ENCODE measurements around the gene INPP4B. TPM values are rescaled to one million over a fixed set of nuclear protein-coding genes. Genes with fewer than 3 reads are reported as not detected.

Gene INPP4B
- total RNA-seq, 1 donor from 2014 or later: 3.4 TPM

DNA sequence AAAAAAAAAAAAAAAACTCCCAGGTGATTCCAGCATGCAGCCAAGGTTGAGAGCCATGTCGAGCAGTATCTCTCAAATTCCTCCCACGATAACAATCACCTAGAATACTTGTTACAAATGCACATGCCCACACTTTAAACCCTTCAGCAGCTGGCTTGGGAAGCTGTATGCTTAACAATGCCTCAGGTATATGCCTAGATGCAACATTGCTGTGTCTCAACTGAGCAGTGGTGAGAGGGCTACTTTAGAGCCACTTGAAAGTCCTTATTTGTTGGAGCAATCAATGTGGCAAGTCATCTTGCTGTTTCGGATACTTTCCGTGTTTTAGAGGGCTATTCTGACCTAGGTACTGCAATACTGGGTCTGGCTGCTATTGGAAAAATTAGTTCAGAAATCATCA lies 487.4 kb downstream of the INPP4B start:
- Mint-ChIP-seq H3K27ac (no peak overlapping the region), H3K4me1 (ENCODE audit: low read depth) (peaks cover 14% of the 10 kb centered on the region), H3K27me3 (no peaks in the 10 kb centered on the region), H3K9me3 (ENCODE audit: low read depth) (peaks cover 8% of the 10 kb centered on the region), H3K4me3 (ENCODE audit: low read depth) (no peak overlapping the region), H3K36me3 (ENCODE audit: insufficient read depth) (no peaks in the 10 kb centered on the region)
- no peak for DNase-seq (ENCODE audit: low spot score, unreplicated experiment)
- TF ChIP-seq, protein P1, sequence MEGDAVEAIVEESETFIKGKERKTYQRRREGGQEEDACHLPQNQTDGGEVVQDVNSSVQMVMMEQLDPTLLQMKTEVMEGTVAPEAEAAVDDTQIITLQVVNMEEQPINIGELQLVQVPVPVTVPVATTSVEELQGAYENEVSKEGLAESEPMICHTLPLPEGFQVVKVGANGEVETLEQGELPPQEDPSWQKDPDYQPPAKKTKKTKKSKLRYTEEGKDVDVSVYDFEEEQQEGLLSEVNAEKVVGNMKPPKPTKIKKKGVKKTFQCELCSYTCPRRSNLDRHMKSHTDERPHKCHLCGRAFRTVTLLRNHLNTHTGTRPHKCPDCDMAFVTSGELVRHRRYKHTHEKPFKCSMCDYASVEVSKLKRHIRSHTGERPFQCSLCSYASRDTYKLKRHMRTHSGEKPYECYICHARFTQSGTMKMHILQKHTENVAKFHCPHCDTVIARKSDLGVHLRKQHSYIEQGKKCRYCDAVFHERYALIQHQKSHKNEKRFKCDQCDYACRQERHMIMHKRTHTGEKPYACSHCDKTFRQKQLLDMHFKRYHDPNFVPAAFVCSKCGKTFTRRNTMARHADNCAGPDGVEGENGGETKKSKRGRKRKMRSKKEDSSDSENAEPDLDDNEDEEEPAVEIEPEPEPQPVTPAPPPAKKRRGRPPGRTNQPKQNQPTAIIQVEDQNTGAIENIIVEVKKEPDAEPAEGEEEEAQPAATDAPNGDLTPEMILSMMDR (IDR thresholded peaks at IDR 0.05; ENCODE audit: unreplicated experiment): no peak

DNA sequence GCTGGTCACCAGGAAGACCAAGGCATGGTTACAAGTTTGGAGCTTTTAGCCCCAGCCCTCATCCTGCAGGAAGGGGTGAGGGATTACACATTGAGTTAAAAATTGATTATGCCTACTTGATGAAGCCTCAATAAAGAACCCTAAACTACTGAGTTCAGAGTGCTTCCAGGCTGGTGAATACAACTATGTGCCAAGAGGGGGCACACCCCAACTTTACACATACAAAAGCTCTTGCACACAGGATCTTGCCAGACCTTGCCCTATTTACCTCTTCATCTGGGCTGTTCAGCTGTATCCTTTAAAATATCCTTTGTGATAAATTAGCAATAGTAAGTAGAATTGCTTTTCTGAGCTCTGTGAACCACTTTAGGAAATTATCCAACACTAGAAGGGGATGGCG lies 489.3 kb downstream of the INPP4B start:
- no peak overlapping the region for H3K4me3 Mint-ChIP-seq (ENCODE audit: low read depth)
- DNase-seq (ENCODE audit: low spot score, unreplicated experiment): no peak
- H3K4me1 Mint-ChIP-seq (ENCODE audit: low read depth): peaks cover 16% of the 10 kb centered on the region
- no peaks in the 10 kb centered on the region for H3K27me3 Mint-ChIP-seq
- no peak overlapping the region for H3K27ac Mint-ChIP-seq
- TF ChIP-seq, protein P1 (IDR thresholded peaks at IDR 0.05; ENCODE audit: unreplicated experiment): no peak
- H3K9me3 Mint-ChIP-seq (ENCODE audit: low read depth): peaks cover 2% of the 10 kb centered on the region
- no peaks in the 10 kb centered on the region for H3K36me3 Mint-ChIP-seq (ENCODE audit: insufficient read depth)

DNA sequence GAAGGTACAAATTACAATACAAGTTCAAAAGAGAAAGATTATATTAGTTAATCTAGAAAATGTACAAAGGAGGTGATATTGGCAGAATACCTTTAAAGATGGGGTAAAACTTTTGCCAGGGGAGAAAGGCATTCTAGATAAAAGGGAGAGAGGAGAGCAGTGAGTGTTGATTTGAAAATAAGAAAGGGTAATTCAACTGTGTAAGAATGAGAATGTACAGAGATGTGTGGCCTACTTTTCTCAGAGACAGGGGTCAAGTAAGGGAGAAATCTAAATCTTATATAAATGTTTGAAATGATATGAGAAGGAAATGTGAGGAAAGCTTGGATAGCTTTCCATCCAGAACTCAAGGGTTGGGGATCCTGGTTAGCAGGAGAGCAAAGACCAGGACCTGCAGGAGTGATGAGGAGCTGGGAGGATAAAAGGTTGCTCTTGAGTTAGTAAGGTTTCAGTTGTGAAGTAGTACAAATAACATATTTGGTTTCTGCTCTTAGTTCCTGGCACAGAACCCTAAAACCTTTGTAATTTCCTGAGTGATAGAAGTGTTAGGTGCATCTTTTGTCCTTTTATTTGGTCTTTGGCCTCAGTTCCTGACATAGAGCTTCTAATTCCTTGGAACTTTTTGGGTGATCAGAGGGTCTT lies 489.9 kb downstream of the INPP4B start:
- Mint-ChIP-seq H3K4me1 (ENCODE audit: low read depth) (peaks cover 17% of the 10 kb centered on the region), H3K36me3 (ENCODE audit: insufficient read depth) (no peaks in the 10 kb centered on the region), H3K9me3 (ENCODE audit: low read depth) (no peaks in the 10 kb centered on the region), H3K27ac (no peak overlapping the region), H3K27me3 (no peaks in the 10 kb centered on the region), H3K4me3 (ENCODE audit: low read depth) (no peak overlapping the region)
- DNase-seq (ENCODE audit: low spot score, unreplicated experiment): no peak
- TF ChIP-seq, protein P1 (IDR thresholded peaks at IDR 0.05; ENCODE audit: unreplicated experiment): no peak

DNA sequence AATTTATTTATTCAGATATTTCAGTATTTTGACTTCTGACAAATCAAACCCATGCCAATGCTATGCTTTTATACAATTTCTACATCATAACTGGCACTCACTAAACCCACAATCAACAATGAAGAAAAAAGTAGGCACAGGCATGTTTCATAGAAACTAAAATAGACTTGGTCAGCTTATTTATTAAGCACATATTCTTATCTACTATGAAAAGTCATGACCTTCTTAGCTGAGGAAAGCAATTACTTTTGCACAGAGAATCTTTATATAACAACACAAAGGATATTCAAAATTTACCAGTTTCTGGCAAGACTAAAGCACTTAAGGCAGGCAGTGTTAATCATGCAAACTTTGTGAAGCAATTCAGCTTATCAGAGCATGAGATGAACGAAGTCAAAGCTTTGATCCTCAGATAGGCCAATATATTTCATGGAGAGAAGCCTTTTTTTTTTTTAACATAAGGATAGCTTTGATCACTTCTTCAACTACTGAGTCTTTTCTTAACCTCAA lies 490.6 kb downstream of the INPP4B start:
- H3K27me3 Mint-ChIP-seq: no peaks in the 10 kb centered on the region
- peaks cover 25% of the 10 kb centered on the region for H3K4me1 Mint-ChIP-seq (ENCODE audit: low read depth)
- no peaks in the 10 kb centered on the region for H3K9me3 Mint-ChIP-seq (ENCODE audit: low read depth)
- no peak for DNase-seq (ENCODE audit: low spot score, unreplicated experiment)
- TF ChIP-seq, protein P1 (IDR thresholded peaks at IDR 0.05; ENCODE audit: unreplicated experiment): no peak
- H3K4me3 Mint-ChIP-seq (ENCODE audit: low read depth): no peak overlapping the region
- H3K36me3 Mint-ChIP-seq (ENCODE audit: insufficient read depth): no peaks in the 10 kb centered on the region
- no peak overlapping the region for H3K27ac Mint-ChIP-seq

DNA sequence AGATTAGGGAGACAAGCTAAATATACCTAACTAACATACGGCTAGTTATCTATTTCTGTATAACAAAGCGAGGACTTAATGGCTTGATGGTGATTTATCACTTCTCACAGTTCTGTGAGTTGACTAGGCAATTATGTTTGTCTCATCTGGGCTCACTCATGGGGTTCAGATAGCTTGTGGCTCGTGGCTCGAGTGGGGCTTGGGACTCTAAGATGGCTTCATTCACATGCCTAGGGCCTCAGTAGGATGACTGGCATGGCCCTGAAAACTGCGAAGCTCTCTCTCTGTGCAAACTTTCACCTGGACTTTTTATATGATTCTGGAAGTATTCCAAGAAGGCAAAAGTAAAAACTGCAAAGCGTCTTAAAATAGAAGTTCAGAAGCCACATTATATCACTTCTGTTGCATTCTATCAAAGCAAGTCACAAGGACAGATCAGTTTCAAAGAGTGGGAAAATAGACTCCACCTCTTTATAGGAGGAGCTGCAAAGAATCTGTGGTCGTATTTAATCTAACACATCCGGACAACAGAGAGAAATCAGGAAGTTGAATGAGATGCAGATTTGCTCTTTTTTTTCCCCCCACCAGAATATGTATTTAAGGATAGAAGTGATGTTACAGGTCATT lies 491.2 kb downstream of the INPP4B start:
- H3K27ac Mint-ChIP-seq: no peak overlapping the region

More for the DNA sequence above, 491.2 kb downstream of the INPP4B start:
- no peak for DNase-seq (ENCODE audit: low spot score, unreplicated experiment)
- TF ChIP-seq, protein P1 (IDR thresholded peaks at IDR 0.05; ENCODE audit: unreplicated experiment): no peak
- Mint-ChIP-seq H3K36me3 (ENCODE audit: insufficient read depth) (no peaks in the 10 kb centered on the region), H3K9me3 (ENCODE audit: low read depth) (no peaks in the 10 kb centered on the region), H3K27me3 (no peaks in the 10 kb centered on the region), H3K4me1 (ENCODE audit: low read depth) (peaks cover 26% of the 10 kb centered on the region), H3K4me3 (ENCODE audit: low read depth) (no peak overlapping the region)

All from progenitor cell of endocrine pancreas (in vitro differentiated cells).